Neural progenitor cell (in vitro differentiated cells): ENCODE results near the gene SDK2.

Experiments used
- EZH2 ChIP-seq: fragments of 200-600 bp; sonication (generic); IDR thresholded peaks from 2 replicates; pipeline ENCODE4 v1.6.1; 2017; ENCODE audit warnings: antibody characterized with exemption, mild to moderate bottlenecking, moderate library complexity
- EZH2phosphoT487 ChIP-seq: fragments of 200-600 bp; sonication (generic); IDR thresholded peaks from 2 replicates; pipeline ENCODE4 v1.6.1; 2017; ENCODE audit warnings: antibody characterized with exemption
- TF ChIP-seq, protein P1 (sequence below): fragments of 200-600 bp; sonication (generic); IDR thresholded peaks from 2 replicates; pipeline ENCODE4 v1.5.1; 2017; ENCODE audit warnings: antibody characterized with exemption, mild to moderate bottlenecking

- TF ChIP-seq, protein P1, sequence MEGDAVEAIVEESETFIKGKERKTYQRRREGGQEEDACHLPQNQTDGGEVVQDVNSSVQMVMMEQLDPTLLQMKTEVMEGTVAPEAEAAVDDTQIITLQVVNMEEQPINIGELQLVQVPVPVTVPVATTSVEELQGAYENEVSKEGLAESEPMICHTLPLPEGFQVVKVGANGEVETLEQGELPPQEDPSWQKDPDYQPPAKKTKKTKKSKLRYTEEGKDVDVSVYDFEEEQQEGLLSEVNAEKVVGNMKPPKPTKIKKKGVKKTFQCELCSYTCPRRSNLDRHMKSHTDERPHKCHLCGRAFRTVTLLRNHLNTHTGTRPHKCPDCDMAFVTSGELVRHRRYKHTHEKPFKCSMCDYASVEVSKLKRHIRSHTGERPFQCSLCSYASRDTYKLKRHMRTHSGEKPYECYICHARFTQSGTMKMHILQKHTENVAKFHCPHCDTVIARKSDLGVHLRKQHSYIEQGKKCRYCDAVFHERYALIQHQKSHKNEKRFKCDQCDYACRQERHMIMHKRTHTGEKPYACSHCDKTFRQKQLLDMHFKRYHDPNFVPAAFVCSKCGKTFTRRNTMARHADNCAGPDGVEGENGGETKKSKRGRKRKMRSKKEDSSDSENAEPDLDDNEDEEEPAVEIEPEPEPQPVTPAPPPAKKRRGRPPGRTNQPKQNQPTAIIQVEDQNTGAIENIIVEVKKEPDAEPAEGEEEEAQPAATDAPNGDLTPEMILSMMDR: no peak
- no peak for TF ChIP-seq EZH2
- no peak for TF ChIP-seq EZH2phosphoT487
These were observed 342.1 kb downstream of the SDK2 start for GRCh38 chr17:73302189-73302588.
